GM18519 (cell line): Measurements from ENCODE around the gene CABP5.

Experiments used
- ATAC-seq: cut with Tn5 transposase; IDR thresholded peaks from one replicate; pipeline ENCODE4 v1.9.1; 2021; ENCODE audit warnings: mild to moderate bottlenecking, moderate library complexity; ENCODE audit not compliant: unreplicated experiment, low FRiP score

Gene CABP5

DNA sequence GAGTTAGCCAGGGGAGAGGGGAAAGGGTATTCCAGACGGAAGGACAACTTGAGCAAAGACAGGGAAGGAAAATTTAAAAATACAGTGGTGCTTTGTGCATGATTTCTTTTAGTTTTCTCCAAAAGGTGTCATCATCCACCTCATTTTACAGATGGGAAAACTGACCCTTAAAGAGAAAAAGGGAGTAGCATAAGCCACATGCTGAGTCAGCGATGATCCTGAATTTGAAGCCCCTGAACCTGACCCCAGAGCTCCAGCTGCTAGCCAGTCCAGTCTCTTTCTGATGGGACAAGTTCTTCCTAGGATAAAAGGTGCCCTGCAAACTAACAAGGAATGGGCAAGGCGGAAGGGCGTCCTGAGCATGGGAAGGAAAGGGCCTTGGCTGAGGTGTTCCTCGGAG lies 10.3 kb downstream of the CABP5 start:
- no peak for ATAC-seq

DNA sequence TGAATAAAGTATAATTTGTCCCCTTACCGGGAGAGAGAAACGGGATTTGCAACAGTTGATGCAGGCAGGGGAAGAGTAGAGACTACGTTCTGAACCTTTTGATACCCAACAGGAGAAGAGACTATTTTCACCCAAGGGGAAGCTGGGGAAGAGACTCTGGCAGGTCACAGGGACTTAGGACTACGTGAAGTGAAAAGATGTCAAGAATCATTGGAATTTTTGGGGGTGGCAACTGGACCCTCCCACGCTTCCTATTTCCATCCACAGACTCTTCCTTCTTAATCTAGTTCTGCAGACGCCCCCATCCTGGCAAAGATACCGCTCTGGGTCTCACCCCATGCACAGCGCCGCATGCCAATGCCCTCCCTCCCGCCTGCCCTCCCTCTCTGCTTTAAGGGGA lies 13.8 kb downstream of the CABP5 start:
- no peak for ATAC-seq

DNA sequence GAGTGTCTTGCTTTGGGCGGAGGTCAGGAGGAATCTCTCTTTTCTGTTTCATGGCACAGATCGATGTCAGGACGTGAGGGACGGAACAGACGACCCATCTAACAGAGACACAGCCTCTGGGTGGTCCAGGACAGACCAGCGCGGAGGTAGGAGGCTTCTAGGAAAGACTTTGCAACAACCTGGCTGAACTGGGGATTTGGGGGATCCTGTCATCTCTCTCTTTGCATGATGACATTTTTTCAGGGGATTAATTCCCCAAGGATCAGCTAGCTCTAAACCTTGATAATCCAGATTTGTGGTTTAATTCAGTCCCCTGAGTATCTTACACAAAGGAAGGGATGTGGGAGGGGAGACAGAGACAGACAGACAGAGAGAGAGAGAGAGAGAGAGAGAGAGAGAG lies 14.4 kb downstream of the CABP5 start:
- ATAC-seq = no peak

DNA sequence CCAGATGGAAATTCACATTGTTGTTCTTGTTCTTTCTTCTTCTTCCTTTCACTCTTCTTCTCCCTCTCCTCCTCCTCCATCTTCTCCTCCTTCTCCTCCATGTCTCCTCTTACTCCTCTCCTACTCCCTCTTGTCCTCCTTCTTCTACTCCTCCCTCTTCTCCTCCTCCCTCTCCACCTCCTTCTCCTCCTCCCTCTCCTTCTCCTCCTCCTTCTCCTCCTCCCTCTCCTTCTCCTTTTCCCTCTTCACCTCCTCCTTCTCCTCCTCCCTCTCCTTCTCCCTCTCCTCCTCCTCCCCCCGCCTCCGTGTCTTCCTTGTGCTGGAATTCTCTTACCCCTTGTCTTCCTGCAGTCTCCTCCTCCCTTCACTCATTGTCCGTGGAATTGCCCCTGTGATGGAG lies 18.4 kb downstream of the CABP5 start:
- no peak for ATAC-seq

DNA sequence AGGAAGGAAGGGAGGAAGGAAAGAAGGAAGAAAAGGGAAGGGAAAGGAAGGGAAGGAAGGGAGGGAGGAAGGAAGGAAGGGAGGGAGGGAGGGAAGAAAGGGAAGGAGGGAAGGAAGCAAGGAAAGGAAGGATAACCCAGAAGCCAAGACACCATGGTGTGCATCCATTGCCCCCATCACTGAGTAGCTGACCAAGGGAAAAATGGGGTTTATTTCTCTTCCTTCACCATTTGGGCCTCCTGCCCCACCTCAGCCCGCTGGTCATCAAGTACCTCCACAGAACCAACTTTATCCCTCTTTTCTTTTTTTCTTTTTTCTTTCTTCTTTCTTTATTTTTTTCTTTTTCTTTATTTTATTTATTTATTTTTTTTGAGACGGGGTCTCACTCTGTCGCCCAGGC lies 20.4 kb downstream of the CABP5 start:
- ATAC-seq = no peak

DNA sequence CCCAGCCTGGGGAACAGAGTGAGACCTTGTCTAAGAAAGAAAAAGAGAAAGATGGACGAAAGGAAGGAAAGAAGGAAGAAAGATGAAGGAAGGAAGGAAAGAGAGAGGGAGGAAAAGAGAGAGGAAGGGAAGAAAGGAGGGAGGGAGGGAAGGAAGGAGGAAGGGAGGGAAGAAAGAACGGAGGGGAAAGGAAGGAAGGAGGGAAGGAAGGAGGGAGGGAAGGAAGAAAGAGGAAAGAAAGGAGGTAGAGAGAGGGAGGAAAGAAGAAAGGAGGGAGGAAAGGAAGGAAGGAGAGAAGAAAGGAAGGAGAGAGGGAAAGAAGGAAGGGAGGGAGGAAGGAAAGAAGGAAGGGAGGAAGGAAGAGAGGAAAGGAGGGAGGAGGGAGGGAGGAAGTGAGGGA lies 20.9 kb downstream of the CABP5 start:
- ATAC-seq = no peak

DNA sequence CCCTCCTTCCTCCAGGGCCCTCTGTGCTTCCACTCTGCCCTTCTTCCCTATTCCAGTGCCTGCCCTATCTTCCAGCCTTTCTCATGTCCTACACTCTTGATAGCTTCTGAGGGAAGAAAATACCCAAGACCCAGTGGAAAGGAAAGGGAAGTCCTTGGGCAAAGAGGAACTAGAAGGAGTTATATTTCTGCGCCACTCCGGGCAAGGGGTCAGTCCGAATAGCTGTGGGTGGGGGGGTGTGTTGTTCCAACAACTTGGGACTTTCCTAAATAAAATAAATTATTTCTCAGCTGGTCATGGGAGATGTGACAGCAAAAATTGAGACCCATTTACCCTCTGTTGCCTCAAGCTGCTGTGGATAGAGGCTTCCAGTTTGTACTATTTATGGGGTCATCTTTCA lies 23.2 kb downstream of the CABP5 start:
- no peak for ATAC-seq

DNA sequence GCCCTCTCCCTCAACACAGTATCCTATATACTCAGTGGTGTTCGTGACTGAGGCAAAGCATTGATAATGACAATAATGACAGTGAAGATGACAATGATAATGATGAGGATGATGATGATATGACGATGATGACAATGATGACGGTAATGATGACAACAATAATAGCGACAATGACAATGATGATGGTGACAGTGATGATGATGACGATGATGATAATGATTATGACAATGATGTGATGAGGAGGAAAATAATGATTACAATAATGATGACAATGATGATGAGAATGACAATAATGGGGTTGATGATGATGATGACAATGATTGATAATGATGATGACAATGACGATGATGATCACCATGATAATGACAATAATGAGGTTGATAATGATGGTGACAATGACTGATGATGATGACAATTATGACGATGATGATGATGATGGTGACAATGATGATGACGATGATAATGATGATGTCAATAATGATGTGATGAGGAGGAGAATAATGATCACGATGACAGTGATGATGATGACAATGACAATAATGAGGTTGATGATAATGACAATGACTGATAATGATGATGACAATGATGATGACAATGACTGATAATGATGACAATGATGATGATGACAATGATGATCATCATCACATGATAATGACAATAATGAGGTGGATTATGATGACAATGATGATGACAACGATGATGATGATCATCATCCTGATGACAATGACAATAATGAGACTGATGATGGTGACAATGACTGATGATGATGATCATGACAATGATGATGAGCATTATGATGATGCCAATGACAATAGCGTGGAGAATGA lies 32.7 kb downstream of the CABP5 start:
- ATAC-seq = no peak

DNA sequence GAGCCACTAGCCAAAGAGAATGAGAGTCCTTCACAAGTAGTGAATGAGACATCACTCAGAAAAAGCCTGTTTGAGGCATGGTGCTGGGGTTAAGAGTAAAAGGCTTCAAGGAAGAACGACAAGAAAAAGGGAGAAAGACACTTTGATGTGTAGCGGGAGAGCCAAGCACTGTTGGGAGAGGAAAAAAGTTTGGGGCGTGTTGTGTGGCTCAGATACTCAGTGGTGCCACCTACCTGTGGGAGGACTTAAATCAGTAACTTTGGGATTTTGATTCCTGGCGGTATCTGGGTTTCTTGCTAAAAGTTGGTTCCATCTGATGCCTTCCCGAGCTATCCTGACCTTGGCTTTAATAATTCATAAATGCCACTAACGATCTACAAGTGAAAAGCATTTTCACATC lies 37.1 kb downstream of the CABP5 start:
- ATAC-seq = no peak

DNA sequence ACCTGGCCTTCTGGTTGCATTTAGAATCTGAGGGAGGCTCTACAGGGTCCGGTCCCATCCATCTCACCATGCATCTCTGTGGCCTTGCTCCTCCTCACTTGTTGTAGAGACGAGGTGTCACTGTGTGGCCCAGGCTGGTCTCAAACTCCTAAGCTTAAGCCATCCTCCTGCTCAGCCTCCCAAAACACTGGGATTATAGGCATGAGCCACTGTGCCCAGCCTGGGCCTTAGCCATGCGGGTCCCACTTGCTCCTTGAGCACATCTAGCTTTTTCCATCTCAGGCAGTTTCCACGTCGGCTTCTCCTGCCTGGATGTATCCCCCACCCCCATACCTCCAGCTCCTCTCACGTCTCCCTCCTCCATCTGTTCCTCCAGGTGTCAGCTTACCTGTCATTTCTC lies 39.6 kb downstream of the CABP5 start:
- no peak for ATAC-seq

DNA sequence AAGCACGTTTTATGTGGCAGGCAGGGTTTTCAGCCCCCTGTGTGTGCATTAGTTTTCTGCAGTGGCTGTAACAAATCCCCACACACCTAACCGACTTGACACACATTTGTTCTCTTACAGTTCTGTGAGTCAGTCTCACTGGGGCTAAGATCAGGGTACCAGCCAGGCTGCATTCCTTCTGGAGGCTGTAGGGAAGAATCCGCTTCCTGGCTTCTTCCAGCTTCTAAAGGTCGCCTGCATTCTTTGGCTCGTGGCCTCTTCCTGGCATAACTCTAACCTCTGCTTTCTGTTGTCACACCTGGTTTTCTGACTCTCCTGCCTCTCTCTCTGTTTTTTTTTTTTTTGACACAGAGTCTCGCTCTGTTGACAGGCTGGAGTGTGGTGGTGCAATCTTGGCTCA lies 43.0 kb downstream of the CABP5 start:
- no peak for ATAC-seq

DNA sequence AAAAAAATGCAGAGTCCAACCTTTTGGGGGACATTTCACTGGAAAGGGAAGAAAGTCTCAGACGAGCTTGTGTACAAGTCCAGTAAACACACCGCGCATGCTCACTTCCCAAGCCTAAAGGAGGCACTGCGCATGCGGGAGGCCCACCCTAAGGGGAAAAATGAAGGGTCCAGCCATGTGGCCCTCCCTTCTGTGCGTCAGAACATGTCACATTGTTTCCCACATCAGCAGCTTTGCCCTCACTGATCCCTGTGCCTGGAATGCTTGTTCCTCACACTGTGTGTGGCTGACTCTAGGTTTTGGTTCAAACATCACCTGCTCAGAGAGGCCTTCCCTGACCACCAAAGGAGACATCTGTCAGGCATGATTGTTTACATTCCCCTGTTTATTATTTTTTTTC lies 45.1 kb downstream of the CABP5 start:
- ATAC-seq = no peak

DNA sequence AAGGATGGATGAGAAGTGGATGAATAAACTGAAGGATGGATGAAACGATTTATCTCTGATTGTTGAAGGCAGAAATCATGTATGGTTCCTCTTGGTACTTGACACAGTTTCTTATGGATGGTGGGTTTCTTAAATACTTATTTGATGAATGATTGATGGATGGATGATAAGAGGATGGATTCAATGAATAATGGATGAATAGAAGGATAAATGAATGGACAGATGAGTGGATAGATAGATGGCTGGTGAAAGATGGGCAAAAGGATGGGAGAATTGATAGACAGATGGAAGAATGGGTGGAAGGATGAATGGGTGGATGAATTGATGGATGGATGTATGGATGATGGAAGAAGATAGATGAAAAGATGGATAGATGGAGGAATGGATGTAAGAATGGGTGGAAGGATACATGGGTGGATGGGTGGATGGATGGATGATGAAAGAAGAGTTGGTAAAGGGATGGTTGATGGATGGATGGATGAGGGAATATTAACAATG lies 47.6 kb downstream of the CABP5 start:
- ATAC-seq = no peak

DNA sequence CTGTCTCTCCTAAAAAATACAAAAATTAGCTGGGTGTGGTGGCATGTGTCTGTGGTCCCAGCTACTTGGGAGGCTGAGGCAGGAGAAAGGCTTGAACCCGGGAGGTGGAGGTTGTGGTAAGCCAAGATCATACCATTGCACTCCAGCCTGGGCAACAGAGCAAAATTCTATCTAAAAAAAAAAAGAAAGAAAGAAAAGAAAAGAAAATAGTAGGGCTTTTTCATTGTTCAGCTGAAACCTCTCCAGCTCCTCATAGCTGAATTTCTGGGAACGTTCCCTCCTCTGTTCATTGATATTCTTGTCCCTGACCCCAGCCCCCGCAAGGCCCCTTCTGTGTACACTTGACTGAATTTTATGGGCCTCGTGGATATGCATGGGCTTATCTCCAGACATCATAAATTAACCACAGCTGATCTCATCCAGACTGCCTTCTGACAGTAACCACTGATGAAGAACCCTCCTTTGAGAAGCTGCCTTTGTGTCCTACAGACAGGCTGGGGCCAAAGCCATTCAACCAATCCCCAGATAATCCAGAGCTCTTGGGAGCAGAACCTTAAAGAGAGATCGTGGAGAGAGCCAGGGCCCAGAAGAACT lies 49.6 kb downstream of the CABP5 start, which contains the start of gene ELSPBP1:
ELSPBP1 (plus strand) TSS at position 424 of the 594 bp plus-strand sequence. CDS start 14,036 bp downstream, outside the sequence.
- ATAC-seq = no peak

DNA sequence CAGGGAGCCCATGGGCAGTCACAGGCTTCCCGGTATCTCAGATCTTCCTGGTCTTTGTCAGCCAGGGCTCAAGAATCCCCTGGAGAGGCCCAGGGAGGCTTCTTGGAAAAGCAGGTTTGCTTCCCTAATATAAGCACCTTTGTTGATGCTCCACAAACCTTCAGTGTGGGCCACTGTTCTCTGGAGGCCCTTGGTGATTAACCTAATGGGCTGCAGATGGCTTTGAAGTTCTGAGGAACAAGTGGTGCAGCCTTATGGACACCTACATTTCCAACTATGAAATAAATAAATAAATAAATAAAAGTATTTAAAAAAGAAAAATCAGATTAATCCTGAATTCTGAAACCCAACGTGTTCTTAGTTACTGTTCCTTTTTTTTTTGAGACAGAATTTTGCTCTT lies 51.8 kb downstream of the CABP5 start, which contains the start of gene BSPH1:
BSPH1 (minus strand) TSS at position 101 of the 400 bp plus-strand sequence; CDS start at position 12, 89 bp downstream.
- ATAC-seq = no peak

DNA sequence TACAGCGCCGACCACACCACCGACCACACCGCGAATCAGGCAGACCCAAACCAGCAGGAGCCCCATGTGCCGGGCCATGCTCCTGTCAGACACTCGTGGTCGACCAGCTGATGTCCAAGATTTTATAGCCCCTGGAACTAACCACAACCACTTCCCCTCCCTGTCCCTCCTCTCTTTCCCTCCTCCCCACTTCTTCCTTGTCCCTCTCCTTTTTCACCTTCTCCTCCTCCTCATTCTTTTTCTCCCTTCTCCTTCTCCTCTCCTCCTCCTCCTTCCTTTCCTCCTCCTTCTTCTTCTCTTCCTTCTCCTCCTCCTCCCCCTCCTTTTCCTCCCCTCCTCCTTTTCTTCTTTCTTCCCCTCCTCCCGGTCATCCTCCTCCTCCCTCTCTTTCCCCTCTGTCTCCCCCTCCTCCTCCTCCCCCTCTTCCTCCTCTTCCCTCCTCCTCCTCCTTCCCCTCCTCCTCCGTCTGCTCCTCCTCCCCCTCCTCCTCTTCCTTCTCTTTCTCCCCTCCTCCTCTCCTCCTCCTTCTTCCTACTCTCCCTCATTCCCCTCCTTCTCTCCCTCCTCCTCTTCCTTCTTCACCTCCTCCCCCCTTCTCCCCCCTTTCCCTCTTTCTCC lies 52.6 kb downstream of the CABP5 start:
- ATAC-seq = no peak
